ENCODE measurements around the gene DDIT4. TPM values are rescaled to one million over a fixed set of nuclear protein-coding genes. Genes with fewer than 3 reads are reported as not detected.

Gene DDIT4
- total RNA-seq, 4 donors from 2014 or later = 300 to 414 (median 333) TPM

GRCh38 chr10:72253578-72253977, 20.1 kb upstream of the DDIT4 start:
- no peak for TF ChIP-seq CTCF (IDR thresholded peaks at IDR 0.05; ENCODE audit: low read depth)

- TF ChIP-seq CTCF (IDR thresholded peaks at IDR 0.05; ENCODE audit: low read depth) = no peak
These were observed 18.7 kb upstream of the DDIT4 start for GRCh38 chr10:72254813-72255568.

GRCh38 chr10:72255977-72256729, 17.6 kb upstream of the DDIT4 start:
- TF ChIP-seq CTCF (IDR thresholded peaks at IDR 0.05; ENCODE audit: low read depth) = no peak

- no peak for TF ChIP-seq CTCF (IDR thresholded peaks at IDR 0.05; ENCODE audit: low read depth)
These were observed 16.5 kb upstream of the DDIT4 start for GRCh38 chr10:72257051-72257892.

- TF ChIP-seq CTCF (IDR thresholded peaks at IDR 0.05; ENCODE audit: low read depth) = no peak
These were observed 15.1 kb upstream of the DDIT4 start for GRCh38 chr10:72258617-72259016.

GRCh38 chr10:72259491-72260238, 14.1 kb upstream of the DDIT4 start:
- no peak for TF ChIP-seq CTCF (IDR thresholded peaks at IDR 0.05; ENCODE audit: low read depth)
